CD8-positive, alpha-beta memory T cell (primary cell): ENCODE measurements around the gene DNER. TPM values are rescaled to one million over a fixed set of nuclear protein-coding genes. Genes with fewer than 3 reads are reported as not detected.

Source experiments
- CTCF ChIA-PET: fragments of 350-600 bp; sonication (Branson Sonifier 250); formaldehyde crosslinking; loops from one replicate; lab custom pipeline; 2021; ENCODE audit warnings: antibody characterized with exemption; lab: Charles Lee
- POLR2A ChIA-PET: fragments of 350-600 bp; sonication (Branson Sonifier 250); formaldehyde crosslinking; loops from one replicate; lab custom pipeline; 2021; ENCODE audit warnings: antibody characterized with exemption; lab: Charles Lee
- DNase-seq, 5 donors: peaks; one replicate each; pipeline versions ENCODE4 v3.0.0 to v3.0.0-alpha.2; 2020 to 2022; ENCODE audit warnings: mixed read lengths in 1 of 5
- H3K27ac ChIP-seq: one replicate; pipeline ENCODE4 v1.7.0; 2013; ENCODE audit warnings: low read depth, mild to moderate bottlenecking, low read length, moderate library complexity
- H3K27me3 ChIP-seq: 2 replicates; pipeline ENCODE4 v1.7.0; 2013; ENCODE audit warnings: low read length, mild to moderate bottlenecking; ENCODE audit not compliant: insufficient read depth, poor library complexity, severe bottlenecking
- H3K36me3 ChIP-seq: 2 replicates; pipeline ENCODE4 v1.7.0; 2013; ENCODE audit warnings: mild to moderate bottlenecking, low read length, moderate library complexity; ENCODE audit not compliant: insufficient read depth
- H3K4me1 ChIP-seq: 2 replicates; pipeline ENCODE4 v1.7.0; 2013; ENCODE audit warnings: mild to moderate bottlenecking, low read length, moderate library complexity; ENCODE audit not compliant: insufficient read depth
- H3K4me3 ChIP-seq: 2 replicates; pipeline ENCODE4 v1.7.0; 2013; ENCODE audit warnings: mild to moderate bottlenecking, low read length
- H3K9me3 ChIP-seq: 2 replicates; pipeline ENCODE4 v1.7.0; 2013; ENCODE audit warnings: mild to moderate bottlenecking, low read length
- H3K27ac Mint-ChIP-seq, 8 donors: one replicate each; pipeline ENCODE4 v1.8.0; 2020 to 2021; ENCODE audit warnings: mixed read lengths in 8 of 8, mild to moderate bottlenecking in 6 of 8, inconsistent platforms in 3 of 8, moderate library complexity in 3 of 8
- H3K27me3 Mint-ChIP-seq, 2 donors: one replicate each; pipeline ENCODE4 v1.8.0; 2020 to 2021; ENCODE audit warnings: mixed read lengths in 2 of 2, mild to moderate bottlenecking in 1 of 2, moderate library complexity in 1 of 2
- H3K36me3 Mint-ChIP-seq, 3 donors: one replicate each; pipeline ENCODE4 v1.8.0; 2020 to 2021; ENCODE audit warnings: mixed read lengths in 3 of 3, inconsistent platforms in 1 of 3, mild to moderate bottlenecking in 1 of 3
- H3K4me1 Mint-ChIP-seq, 3 donors: one replicate each; pipeline ENCODE4 v1.8.0; 2020 to 2021; ENCODE audit warnings: mixed read lengths in 3 of 3, inconsistent platforms in 1 of 3, mild to moderate bottlenecking in 1 of 3
- H3K4me3 Mint-ChIP-seq, 7 donors: one replicate each; pipeline ENCODE4 v1.8.0; 2020 to 2021; ENCODE audit warnings: mixed read lengths in 7 of 7, mild to moderate bottlenecking in 6 of 7, moderate library complexity in 4 of 7, inconsistent platforms in 2 of 7
- H3K9me3 Mint-ChIP-seq, 5 donors: one replicate each; pipeline ENCODE4 v1.8.0; 2020 to 2022; ENCODE audit warnings: mixed read lengths in 5 of 5, mild to moderate bottlenecking in 3 of 5, moderate library complexity in 2 of 5, inconsistent platforms in 1 of 5
- polyA plus RNA-seq: library from polyadenylated mRNA; unstranded; fragments of 300-500 nt; fragmentation: Illumina TruSeq; gene quantifications from one replicate; pipeline ENCODE4 v1.2.3, GENCODE V29; 2021
- total RNA-seq, 2 experiments: library from RNA; stranded (reverse); gene quantifications; one replicate each; pipeline ENCODE4 v1.2.3, GENCODE V29; 2021

DNER gene
- total and polyA plus RNA-seq, 3 experiments from 2014 or later = not detected

DNA sequence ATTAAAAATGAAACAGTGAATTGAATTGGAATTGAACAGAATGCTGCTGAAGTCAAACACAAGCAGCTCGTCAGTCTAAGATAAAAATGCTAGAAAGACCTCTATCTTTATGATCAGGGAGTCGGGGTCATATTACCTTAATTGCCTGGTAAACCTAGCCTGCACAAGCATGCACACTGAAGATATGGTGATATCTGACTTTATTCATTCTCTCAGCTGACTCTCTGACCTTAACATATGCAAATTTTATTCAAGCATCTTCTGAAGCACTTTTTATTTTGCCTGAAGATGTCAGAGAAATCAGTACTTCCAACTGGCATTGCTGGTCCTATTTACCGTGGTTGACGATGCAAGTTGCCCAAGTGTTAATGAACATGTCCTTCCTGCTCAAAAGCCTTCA lies 56.4 kb downstream of the DNER start:
- no peak overlapping the region for H3K4me3 Mint-ChIP-seq
- ChIA-PET POLR2A (no interaction called here), CTCF (no interaction called here)
- Histone ChIP-seq H3K36me3 (no peaks in the 10 kb centered on the region), H3K4me3 (no peak overlapping the region), H3K4me1 (no peaks in the 10 kb centered on the region), H3K27ac (no peak overlapping the region), H3K27me3 (peaks cover under 1% of the 10 kb centered on the region), H3K9me3 (no peaks in the 10 kb centered on the region)
- peaks cover 0 to 3% (median 0%) of the 10 kb centered on the region in 5 donors for H3K9me3 Mint-ChIP-seq
- peaks cover 5 to 26% of the 10 kb centered on the region in 2 donors for H3K27me3 Mint-ChIP-seq
- no peaks in the 10 kb centered on the region for H3K4me1 Mint-ChIP-seq
- no peak for DNase-seq
- no peaks in the 10 kb centered on the region for H3K36me3 Mint-ChIP-seq
- H3K27ac Mint-ChIP-seq = no peak overlapping the region

DNA sequence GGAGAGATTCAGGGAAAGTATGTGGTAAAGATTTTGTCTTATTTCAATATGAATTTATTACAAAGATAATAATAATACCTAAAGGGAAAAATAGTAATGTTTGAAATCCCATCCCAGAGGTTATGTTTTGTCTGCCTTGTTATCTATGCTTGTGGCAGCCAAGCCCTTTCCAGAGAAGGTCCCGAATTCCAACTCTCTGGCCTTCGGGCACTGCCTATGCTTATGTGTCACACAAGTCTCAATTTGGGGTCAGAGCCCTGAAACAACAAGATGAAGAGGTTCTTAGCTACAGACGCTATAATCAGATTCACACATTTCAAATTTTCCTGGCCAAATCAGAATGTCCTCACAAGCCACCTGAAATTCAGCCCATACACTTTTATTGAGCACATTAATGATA lies 59.9 kb downstream of the DNER start:
- Mint-ChIP-seq H3K27me3 (peaks cover 5 to 29% of the 10 kb centered on the region in 2 donors), H3K9me3 (peaks cover 0 to 3% (median 0%) of the 10 kb centered on the region in 5 donors), H3K36me3 (no peaks in the 10 kb centered on the region), H3K4me1 (no peaks in the 10 kb centered on the region), H3K27ac (no peak overlapping the region), H3K4me3 (no peak overlapping the region)
- Histone ChIP-seq H3K27ac (no peak overlapping the region), H3K9me3 (no peaks in the 10 kb centered on the region), H3K36me3 (no peaks in the 10 kb centered on the region), H3K27me3 (peaks cover 4% of the 10 kb centered on the region), H3K4me3 (no peak overlapping the region), H3K4me1 (no peaks in the 10 kb centered on the region)
- POLR2A ChIA-PET = no interaction called here
- no peak for DNase-seq
- CTCF ChIA-PET = no interaction called here

- Histone ChIP-seq H3K27me3 (peaks cover 4% of the 10 kb centered on the region), H3K4me3 (no peak overlapping the region), H3K9me3 (no peaks in the 10 kb centered on the region), H3K27ac (no peak overlapping the region), H3K36me3 (no peaks in the 10 kb centered on the region), H3K4me1 (no peaks in the 10 kb centered on the region)
- ChIA-PET CTCF (no interaction called here), POLR2A (no interaction called here)
- no peak overlapping the region for H3K27ac Mint-ChIP-seq
- DNase-seq = no peak
- no peaks in the 10 kb centered on the region for H3K4me1 Mint-ChIP-seq
- H3K36me3 Mint-ChIP-seq = no peaks in the 10 kb centered on the region
- peaks cover 5 to 29% of the 10 kb centered on the region in 2 donors for H3K27me3 Mint-ChIP-seq
- no peak overlapping the region for H3K4me3 Mint-ChIP-seq
- peaks cover 0 to 3% (median 0%) of the 10 kb centered on the region in 5 donors for H3K9me3 Mint-ChIP-seq
Measured at GRCh38 chr2:229653531-229653930, 60.8 kb downstream of the DNER start.

GRCh38 chr2:229652796-229653195 lies 61.6 kb downstream of the DNER start:
- ChIA-PET POLR2A (no interaction called here), CTCF (no interaction called here)

GRCh38 chr2:229650901-229651300 lies 63.5 kb downstream of the DNER start:
- Mint-ChIP-seq H3K27me3 (peaks cover 5 to 29% of the 10 kb centered on the region in 2 donors), H3K9me3 (peaks cover 0 to 3% (median 0%) of the 10 kb centered on the region in 5 donors), H3K4me1 (no peaks in the 10 kb centered on the region), H3K27ac (no peak overlapping the region), H3K4me3 (no peak overlapping the region), H3K36me3 (no peaks in the 10 kb centered on the region)
- CTCF ChIA-PET = no interaction called here
- Histone ChIP-seq H3K4me3 (no peak overlapping the region), H3K4me1 (no peaks in the 10 kb centered on the region), H3K36me3 (no peaks in the 10 kb centered on the region), H3K27me3 (peaks cover 4% of the 10 kb centered on the region), H3K9me3 (no peaks in the 10 kb centered on the region), H3K27ac (no peak overlapping the region)
- POLR2A ChIA-PET = no interaction called here
- DNase-seq = no peak

More at GRCh38 chr2:229652796-229653195, 61.6 kb downstream of the DNER start:
- H3K36me3 ChIP-seq = no peaks in the 10 kb centered on the region
- Mint-ChIP-seq H3K27ac (no peak overlapping the region), H3K27me3 (peaks cover 5 to 29% of the 10 kb centered on the region in 2 donors), H3K4me3 (no peak overlapping the region), H3K9me3 (peaks cover 0 to 3% (median 0%) of the 10 kb centered on the region in 5 donors), H3K36me3 (no peaks in the 10 kb centered on the region), H3K4me1 (no peaks in the 10 kb centered on the region)
- no peaks in the 10 kb centered on the region for H3K4me1 ChIP-seq
- peaks cover 4% of the 10 kb centered on the region for H3K27me3 ChIP-seq
- H3K9me3 ChIP-seq = no peaks in the 10 kb centered on the region
- no peak for DNase-seq
- no peak overlapping the region for H3K27ac ChIP-seq
- H3K4me3 ChIP-seq = no peak overlapping the region

- POLR2A ChIA-PET = no interaction called here
- H3K27ac Mint-ChIP-seq = no peak overlapping the region
- CTCF ChIA-PET = no interaction called here
- Histone ChIP-seq H3K36me3 (no peaks in the 10 kb centered on the region), H3K27me3 (peaks cover 4% of the 10 kb centered on the region), H3K9me3 (no peaks in the 10 kb centered on the region), H3K4me1 (no peaks in the 10 kb centered on the region), H3K27ac (no peak overlapping the region), H3K4me3 (no peak overlapping the region)
- H3K27me3 Mint-ChIP-seq = peaks cover 7 to 32% of the 10 kb centered on the region in 2 donors
- no peak overlapping the region for H3K4me3 Mint-ChIP-seq
- H3K36me3 Mint-ChIP-seq = no peaks in the 10 kb centered on the region
- DNase-seq = no peak
- H3K9me3 Mint-ChIP-seq = peaks cover 0 to 3% (median 0%) of the 10 kb centered on the region in 5 donors
- no peaks in the 10 kb centered on the region for H3K4me1 Mint-ChIP-seq
Measured at GRCh38 chr2:229650059-229650458, 64.3 kb downstream of the DNER start.

DNA sequence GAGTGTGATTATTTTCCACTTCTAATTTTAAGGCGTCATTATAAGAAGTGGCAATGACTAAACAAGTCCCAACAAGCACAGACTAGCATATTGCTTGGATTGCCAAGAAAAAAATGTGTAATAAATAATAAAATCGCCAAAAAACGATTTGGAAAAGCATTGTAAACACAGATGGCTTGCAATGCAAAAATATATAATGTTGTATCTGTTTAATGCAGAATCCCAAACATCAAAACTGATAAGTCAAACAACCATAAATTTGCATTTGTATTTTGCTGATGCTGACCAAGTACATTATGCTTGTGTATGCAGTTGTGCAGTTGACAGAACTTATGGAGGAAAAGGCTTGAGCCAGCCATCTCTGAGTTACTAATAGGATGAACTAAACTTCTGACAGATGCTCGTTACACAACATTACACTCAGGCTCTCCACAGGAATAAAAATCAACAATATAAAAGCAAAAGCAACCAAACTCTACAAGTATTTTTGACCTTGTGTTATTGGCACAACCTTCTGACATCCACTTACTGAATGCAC lies 68.1 kb downstream of the DNER start:
- Mint-ChIP-seq H3K27ac (no peak overlapping the region), H3K27me3 (peaks cover 2 to 14% of the 10 kb centered on the region in 2 donors), H3K36me3 (no peaks in the 10 kb centered on the region), H3K4me1 (no peaks in the 10 kb centered on the region), H3K9me3 (no peaks in the 10 kb centered on the region), H3K4me3 (no peak overlapping the region)
- ChIA-PET CTCF (no interaction called here), POLR2A (no interaction called here)
- H3K4me1 ChIP-seq = no peaks in the 10 kb centered on the region
- H3K27ac ChIP-seq = no peak overlapping the region
- no peak for DNase-seq
- H3K27me3 ChIP-seq = no peaks in the 10 kb centered on the region
- no peaks in the 10 kb centered on the region for H3K36me3 ChIP-seq
- H3K4me3 ChIP-seq = no peak overlapping the region
- no peaks in the 10 kb centered on the region for H3K9me3 ChIP-seq

GRCh38 chr2:229642371-229642770 lies 72.0 kb downstream of the DNER start:
- CTCF ChIA-PET = no interaction called here
- peaks cover 2 to 17% of the 10 kb centered on the region in 2 donors for H3K27me3 Mint-ChIP-seq
- POLR2A ChIA-PET = no interaction called here

More at GRCh38 chr2:229642371-229642770, 72.0 kb downstream of the DNER start:
- no peaks in the 10 kb centered on the region for H3K4me1 ChIP-seq
- Mint-ChIP-seq H3K4me3 (no peak overlapping the region), H3K9me3 (no peaks in the 10 kb centered on the region), H3K27ac (no peak overlapping the region), H3K36me3 (no peaks in the 10 kb centered on the region), H3K4me1 (no peaks in the 10 kb centered on the region)
- no peak overlapping the region for H3K27ac ChIP-seq
- no peaks in the 10 kb centered on the region for H3K9me3 ChIP-seq
- H3K27me3 ChIP-seq = no peaks in the 10 kb centered on the region
- H3K4me3 ChIP-seq = no peak overlapping the region
- H3K36me3 ChIP-seq = no peaks in the 10 kb centered on the region
- DNase-seq = no peak
